ENCODE measurements around the gene AMDHD1.
"Not testable (repeated sequence)": the region's sequence is repeated elsewhere in the genome, so short reads cannot be mapped to it uniquely, and the experiment has no call there.

Gene AMDHD1

DNA sequence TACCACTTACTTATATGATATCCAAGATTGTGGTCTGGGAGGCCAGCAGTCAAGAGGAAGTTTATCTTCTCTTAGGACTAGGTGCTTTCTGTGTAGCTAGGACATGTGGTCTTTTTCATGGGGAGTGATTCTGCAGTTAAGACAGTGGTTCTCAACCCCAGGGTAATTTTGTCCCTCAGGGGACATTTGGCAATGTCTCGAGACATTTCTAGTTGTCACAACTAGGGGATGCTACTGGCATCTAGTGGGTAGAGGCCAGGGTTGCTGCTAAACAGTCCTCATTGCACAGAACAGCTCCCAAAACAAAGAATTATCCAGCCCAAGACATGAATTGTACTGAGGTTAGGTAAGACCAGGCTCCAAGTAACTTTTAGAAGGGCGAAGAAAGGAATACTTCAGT is 20.0 kb downstream of the AMDHD1 start:
- no peak overlapping the region for H2AK5ac ChIP-seq (ENCODE audit: low read length, severe bottlenecking)
- no peak overlapping the region for H3K27ac ChIP-seq (ENCODE audit: low read length, poor library complexity, severe bottlenecking)
- no peak overlapping the region for H2BK15ac ChIP-seq (ENCODE audit: low read depth, poor library complexity, severe bottlenecking)
- no peak overlapping the region for H3K4me2 ChIP-seq (ENCODE audit: low read length, poor library complexity, severe bottlenecking)
- DNase-seq, result peak; percentile 2
- H3K4me1 ChIP-seq (ENCODE audit: control insufficient read depth, insufficient read depth, low read depth, low read length), result no peaks in the 10 kb centered on the region
- H3K14ac ChIP-seq (ENCODE audit: low read length in 2 of 2), result no peak overlapping the region
- no peak overlapping the region for H3K9ac ChIP-seq (ENCODE audit: low read length)
- no peak overlapping the region for H2BK5ac ChIP-seq (ENCODE audit: low read depth, low read length, poor library complexity, severe bottlenecking)
- 40% methylated on average over 1 of the region's 2 CpGs for WGBS
- H3K79me1 ChIP-seq (replicated peaks; ENCODE audit: low read length, poor library complexity, severe bottlenecking), result no peaks in the 10 kb centered on the region
- no peak overlapping the region for H2AFZ ChIP-seq (ENCODE audit: low read depth, low read length)
- no peak overlapping the region for H3K23ac ChIP-seq (ENCODE audit: low read length in 2 of 2)
- no peak overlapping the region for H4K91ac ChIP-seq (ENCODE audit: low read length)
- no peak overlapping the region for H3K4ac ChIP-seq (ENCODE audit: low read depth in 1 of 2, low read length in 2 of 2)
- no peak overlapping the region for H2BK120ac ChIP-seq (ENCODE audit: low read depth, low read length)
- no peaks in the 10 kb centered on the region for H3K9me3 ChIP-seq (ENCODE audit: control insufficient read depth, low read length)
- H2BK12ac ChIP-seq (ENCODE audit: low read length in 2 of 2), result no peak overlapping the region
- no peak overlapping the region for H4K8ac ChIP-seq (ENCODE audit: low read length)
- H3K36me3 ChIP-seq (ENCODE audit: control insufficient read depth in 1 of 2, insufficient read depth in 2 of 2, low read depth in 1 of 2, low read length in 2 of 2), result no peaks in the 10 kb centered on the region
- no peak overlapping the region for H3K18ac ChIP-seq (ENCODE audit: low read depth in 1 of 2, low read length in 2 of 2)
- H3K4me3 ChIP-seq (ENCODE audit: insufficient read depth in 1 of 2, low read depth in 1 of 2, low read length in 2 of 2), result no peak overlapping the region
- peaks cover 0 to 3% of the 10 kb centered on the region in 2 experiments for H3K27me3 ChIP-seq (ENCODE audit: control insufficient read depth in 1 of 2, insufficient read depth in 1 of 2, low read length in 2 of 2)

DNA sequence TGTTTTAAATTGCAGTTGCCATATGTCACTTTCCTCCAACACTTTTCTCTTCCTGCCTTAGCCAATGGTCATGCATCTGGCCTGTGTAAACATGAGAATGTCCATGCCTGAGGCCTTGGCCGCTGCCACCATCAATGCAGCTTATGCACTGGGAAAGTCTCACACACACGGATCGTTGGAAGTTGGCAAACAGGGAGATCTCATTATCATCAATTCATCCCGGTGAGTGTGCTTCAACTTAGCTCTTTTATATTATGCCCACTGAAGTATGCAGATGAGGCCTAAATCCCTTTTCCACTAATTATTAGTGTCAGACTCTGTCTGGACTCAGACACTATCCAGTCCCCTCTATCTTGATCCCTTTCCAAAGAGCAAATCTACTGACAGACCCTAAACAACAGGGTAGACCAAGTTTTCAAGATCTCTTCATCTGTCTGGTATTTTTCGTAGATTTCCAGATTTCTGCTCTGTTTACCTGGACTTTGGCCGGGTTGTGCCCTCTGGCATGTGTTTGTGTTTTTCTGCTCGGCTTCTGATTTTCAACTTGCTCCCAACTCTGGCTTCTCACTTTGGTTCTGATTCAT is 23.2 kb downstream of the AMDHD1 start:
- no peak overlapping the region for H3K27ac ChIP-seq (ENCODE audit: low read length, poor library complexity, severe bottlenecking)
- whole genome bisulfite sequencing, result 89% methylated on average over 7 of the region's 7 CpGs
- no peak overlapping the region for H4K8ac ChIP-seq (ENCODE audit: low read length)
- DNase-seq, result no peak
- no peak overlapping the region for H3K18ac ChIP-seq (ENCODE audit: low read depth in 1 of 2, low read length in 2 of 2)
- H3K79me1 ChIP-seq (replicated peaks; ENCODE audit: low read length, poor library complexity, severe bottlenecking), result no peaks in the 10 kb centered on the region
- H3K23ac ChIP-seq (ENCODE audit: low read length in 2 of 2), result no peak overlapping the region
- H3K4me3 ChIP-seq (ENCODE audit: insufficient read depth in 1 of 2, low read depth in 1 of 2, low read length in 2 of 2), result no peak overlapping the region
- no peak overlapping the region for H2BK12ac ChIP-seq (ENCODE audit: low read length in 2 of 2)
- H3K14ac ChIP-seq (ENCODE audit: low read length in 2 of 2), result no peak overlapping the region
- H2BK120ac ChIP-seq (ENCODE audit: low read depth, low read length), result no peak overlapping the region
- peaks cover 0 to 3% of the 10 kb centered on the region in 2 experiments for H3K27me3 ChIP-seq (ENCODE audit: control insufficient read depth in 1 of 2, insufficient read depth in 1 of 2, low read length in 2 of 2)
- H2BK5ac ChIP-seq (ENCODE audit: low read depth, low read length, poor library complexity, severe bottlenecking), result no peak overlapping the region
- no peak overlapping the region for H3K9ac ChIP-seq (ENCODE audit: low read length)
- no peak overlapping the region for H2BK15ac ChIP-seq (ENCODE audit: low read depth, poor library complexity, severe bottlenecking)
- H2AK5ac ChIP-seq (ENCODE audit: low read length, severe bottlenecking), result no peak overlapping the region
- H4K91ac ChIP-seq (ENCODE audit: low read length), result no peak overlapping the region
- H3K4me1 ChIP-seq (ENCODE audit: control insufficient read depth, insufficient read depth, low read depth, low read length), result no peaks in the 10 kb centered on the region
- H3K36me3 ChIP-seq (ENCODE audit: control insufficient read depth in 1 of 2, insufficient read depth in 2 of 2, low read depth in 1 of 2, low read length in 2 of 2), result no peaks in the 10 kb centered on the region
- no peak overlapping the region for H3K4me2 ChIP-seq (ENCODE audit: low read length, poor library complexity, severe bottlenecking)
- no peak overlapping the region for H2AFZ ChIP-seq (ENCODE audit: low read depth, low read length)
- no peaks in the 10 kb centered on the region for H3K9me3 ChIP-seq (ENCODE audit: control insufficient read depth, low read length)
- no peak overlapping the region for H3K4ac ChIP-seq (ENCODE audit: low read depth in 1 of 2, low read length in 2 of 2)

DNA sequence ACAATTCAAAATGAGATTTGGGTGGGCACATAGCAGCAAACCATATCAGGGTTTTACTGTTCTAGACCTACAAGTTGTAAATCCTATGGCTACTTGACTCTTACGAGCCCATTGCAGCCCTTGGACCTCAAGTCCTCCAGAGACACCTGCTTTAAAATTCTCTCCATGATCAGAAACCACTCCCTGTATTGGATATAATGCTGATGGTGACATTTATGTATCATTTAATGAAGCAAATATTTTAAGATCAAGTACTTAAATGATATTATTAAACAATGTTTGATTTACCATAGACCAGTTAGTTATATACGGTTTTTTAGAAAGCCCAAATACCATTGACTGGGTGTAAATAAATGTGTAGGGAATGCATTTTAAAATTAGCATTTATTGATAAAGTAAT is 24.2 kb downstream of the AMDHD1 start:
- DNase-seq, result no peak
- Histone ChIP-seq H2BK12ac (ENCODE audit: low read length in 2 of 2) (no peak overlapping the region), H2BK15ac (ENCODE audit: low read depth, poor library complexity, severe bottlenecking) (no peak overlapping the region), H3K18ac (ENCODE audit: low read depth in 1 of 2, low read length in 2 of 2) (no peak overlapping the region), H2AFZ (ENCODE audit: low read depth, low read length) (no peak overlapping the region), H2BK5ac (ENCODE audit: low read depth, low read length, poor library complexity, severe bottlenecking) (no peak overlapping the region), H3K27ac (ENCODE audit: low read length, poor library complexity, severe bottlenecking) (no peak overlapping the region), H3K4me2 (ENCODE audit: low read length, poor library complexity, severe bottlenecking) (no peak overlapping the region), H3K14ac (ENCODE audit: low read length in 2 of 2) (no peak overlapping the region), H3K36me3 (ENCODE audit: control insufficient read depth in 1 of 2, insufficient read depth in 2 of 2, low read depth in 1 of 2, low read length in 2 of 2) (no peaks in the 10 kb centered on the region), H3K27me3 (ENCODE audit: control insufficient read depth in 1 of 2, insufficient read depth in 1 of 2, low read length in 2 of 2) (peaks cover 0 to under 1% of the 10 kb centered on the region in 2 experiments), H2AK5ac (ENCODE audit: low read length, severe bottlenecking) (no peak overlapping the region), H4K8ac (ENCODE audit: low read length) (no peak overlapping the region), H3K79me1 (replicated peaks; ENCODE audit: low read length, poor library complexity, severe bottlenecking) (no peaks in the 10 kb centered on the region), H3K4me1 (ENCODE audit: control insufficient read depth, insufficient read depth, low read depth, low read length) (no peaks in the 10 kb centered on the region), H3K4ac (ENCODE audit: low read depth in 1 of 2, low read length in 2 of 2) (no peak overlapping the region), H3K23ac (ENCODE audit: low read length in 2 of 2) (no peak overlapping the region), H3K9me3 (ENCODE audit: control insufficient read depth, low read length) (no peaks in the 10 kb centered on the region), H3K4me3 (ENCODE audit: insufficient read depth in 1 of 2, low read depth in 1 of 2, low read length in 2 of 2) (no peak overlapping the region), H2BK120ac (ENCODE audit: low read depth, low read length) (no peak overlapping the region), H3K9ac (ENCODE audit: low read length) (no peak overlapping the region), H4K91ac (ENCODE audit: low read length) (no peak overlapping the region)
- WGBS, result no CpG with 5 or more reads among the region's 2 CpGs

DNA sequence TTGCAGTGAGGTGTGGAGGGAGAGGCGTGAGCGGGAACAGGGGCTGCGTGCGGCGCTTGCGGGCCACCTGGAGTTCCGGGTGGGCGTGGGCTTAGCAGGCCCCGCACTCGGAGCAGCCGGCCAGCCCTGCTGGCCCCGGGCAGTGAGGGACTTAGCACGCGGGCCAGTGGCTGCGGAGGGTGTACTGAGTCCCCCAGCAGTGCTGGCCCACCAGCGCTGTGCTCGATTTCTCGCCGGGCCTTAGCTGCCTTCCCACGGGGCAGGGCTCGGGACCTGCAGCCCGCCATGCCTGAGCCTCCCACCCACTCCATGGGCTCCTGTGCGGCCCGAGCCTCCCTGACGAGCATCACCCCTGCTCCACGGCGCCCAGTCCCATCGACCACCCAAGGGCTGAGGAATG is 26.0 kb downstream of the AMDHD1 start:
- H2AK5ac ChIP-seq (ENCODE audit: low read length, severe bottlenecking); H3K27ac ChIP-seq (ENCODE audit: low read length, poor library complexity, severe bottlenecking); H3K79me1 ChIP-seq (replicated peaks; ENCODE audit: low read length, poor library complexity, severe bottlenecking); H3K18ac ChIP-seq (ENCODE audit: low read depth in 1 of 2, low read length in 2 of 2); H2BK5ac ChIP-seq (ENCODE audit: low read depth, low read length, poor library complexity, severe bottlenecking); H3K4me2 ChIP-seq (ENCODE audit: low read length, poor library complexity, severe bottlenecking); H3K9ac ChIP-seq (ENCODE audit: low read length); H3K23ac ChIP-seq (ENCODE audit: low read length in 2 of 2); H4K8ac ChIP-seq (ENCODE audit: low read length); H2BK12ac ChIP-seq (ENCODE audit: low read length in 2 of 2); H2BK120ac ChIP-seq (ENCODE audit: low read depth, low read length); H4K91ac ChIP-seq (ENCODE audit: low read length); H3K14ac ChIP-seq (ENCODE audit: low read length in 2 of 2); H3K9me3 ChIP-seq (ENCODE audit: control insufficient read depth, low read length); H3K36me3 ChIP-seq (ENCODE audit: control insufficient read depth in 1 of 2, insufficient read depth in 2 of 2, low read depth in 1 of 2, low read length in 2 of 2); DNase-seq; H3K4me3 ChIP-seq (ENCODE audit: insufficient read depth in 1 of 2, low read depth in 1 of 2, low read length in 2 of 2); H3K4me1 ChIP-seq (ENCODE audit: control insufficient read depth, insufficient read depth, low read depth, low read length); H2BK15ac ChIP-seq (ENCODE audit: low read depth, poor library complexity, severe bottlenecking); H3K27me3 ChIP-seq (ENCODE audit: control insufficient read depth in 1 of 2, insufficient read depth in 1 of 2, low read length in 2 of 2); H2AFZ ChIP-seq (ENCODE audit: low read depth, low read length); H3K4ac ChIP-seq (ENCODE audit: low read depth in 1 of 2, low read length in 2 of 2): not testable (repeated sequence)
- WGBS, result 97% methylated on average over 8 of the region's 28 CpGs

All from mesenchymal stem cell (in vitro differentiated cells and primary cell).